ENCODE data around the gene B9D1.

B9D1 gene

DNA sequence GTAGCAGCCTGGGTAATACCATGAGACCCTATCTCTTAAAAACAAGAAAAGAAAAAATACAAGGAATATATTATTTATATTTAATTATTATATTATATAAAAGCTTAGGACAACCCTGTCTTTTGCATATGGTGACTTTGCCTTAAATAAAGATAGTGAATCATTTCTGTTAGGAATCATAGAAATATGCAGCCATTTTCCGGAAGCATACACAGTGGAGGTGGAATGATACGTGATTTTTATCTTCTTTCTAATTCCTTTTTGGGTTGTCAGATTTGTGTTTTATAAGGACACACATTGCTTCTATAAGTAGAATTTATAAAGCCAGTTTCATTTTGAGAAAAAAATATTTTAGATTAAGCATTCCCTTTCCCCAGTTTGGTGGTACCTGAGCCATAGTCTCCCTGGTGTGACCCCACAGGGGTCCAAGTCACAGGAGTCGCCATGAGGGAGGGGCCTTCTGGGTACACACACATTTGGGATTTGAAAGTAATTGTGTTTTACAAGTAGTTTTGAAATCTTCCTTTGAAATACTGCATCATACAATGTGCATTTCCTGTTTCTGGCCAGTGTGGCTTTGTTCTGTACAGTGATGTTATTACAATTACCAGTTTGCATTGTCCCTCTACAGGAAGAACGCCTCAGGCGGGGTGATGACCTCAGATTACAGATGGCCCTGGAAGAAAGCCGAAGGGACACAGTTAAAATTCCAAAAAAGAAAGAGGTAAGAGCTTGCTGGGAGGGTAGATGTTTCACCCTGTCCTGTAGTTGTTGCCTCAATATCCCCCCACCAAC lies 50.9 kb downstream of the B9D1 start:
- DNase-seq = peak in 3 of 10 donors; percentile 6 to 26 (median 16)
- intact Hi-C loops (cut with DNase I) = no loop called here

DNA sequence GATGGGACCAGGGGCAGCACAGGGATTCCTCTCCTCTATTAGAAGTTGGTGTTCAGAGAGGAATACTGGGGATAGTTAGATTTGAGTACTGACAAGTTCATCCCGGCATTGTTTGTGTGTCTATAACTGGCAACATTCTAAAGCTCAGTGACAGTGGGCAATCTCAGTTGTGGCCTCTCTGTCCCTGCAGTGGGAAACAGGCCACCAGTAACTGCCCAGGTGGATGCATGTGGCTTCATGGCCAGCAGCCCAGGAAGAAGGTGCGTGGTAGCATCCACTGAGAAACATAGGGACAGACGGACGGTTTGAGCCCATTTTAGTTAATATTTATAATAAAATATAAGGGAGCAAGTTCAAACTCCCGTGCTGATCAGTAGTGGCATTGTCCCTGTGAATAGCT lies 51.5 kb downstream of the B9D1 start:
- intact Hi-C loops (cut with DNase I) = no loop called here

DNA sequence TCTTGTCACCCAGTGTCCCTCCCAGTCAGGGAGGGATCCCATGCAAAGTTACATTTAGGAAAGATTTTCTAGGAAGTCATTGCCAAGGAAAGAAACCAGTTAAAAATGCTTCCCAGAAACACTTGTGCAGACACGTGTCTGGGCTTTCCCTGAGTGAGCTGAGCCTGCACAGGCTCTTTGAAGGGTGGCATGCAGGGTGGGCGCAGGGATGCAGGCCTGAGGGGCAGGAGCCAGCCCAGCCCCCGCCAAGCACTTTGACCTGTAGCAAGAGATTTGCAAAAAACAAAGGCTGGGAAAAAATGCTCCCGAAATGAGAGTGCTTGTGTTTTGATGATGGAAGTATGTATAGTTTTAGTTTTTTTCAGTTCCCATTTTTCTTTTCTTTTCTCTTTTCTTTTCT lies 52.4 kb downstream of the B9D1 start:
- peak in 4 of 10 donors; percentile 9 to 81 (median 38) for DNase-seq
- intact Hi-C loops (cut with DNase I) = no loop called here

More for the DNA sequence above, 51.5 kb downstream of the B9D1 start:
- DNase-seq = peak in 4 of 10 donors; percentile 9 to 38 (median 24)

DNA sequence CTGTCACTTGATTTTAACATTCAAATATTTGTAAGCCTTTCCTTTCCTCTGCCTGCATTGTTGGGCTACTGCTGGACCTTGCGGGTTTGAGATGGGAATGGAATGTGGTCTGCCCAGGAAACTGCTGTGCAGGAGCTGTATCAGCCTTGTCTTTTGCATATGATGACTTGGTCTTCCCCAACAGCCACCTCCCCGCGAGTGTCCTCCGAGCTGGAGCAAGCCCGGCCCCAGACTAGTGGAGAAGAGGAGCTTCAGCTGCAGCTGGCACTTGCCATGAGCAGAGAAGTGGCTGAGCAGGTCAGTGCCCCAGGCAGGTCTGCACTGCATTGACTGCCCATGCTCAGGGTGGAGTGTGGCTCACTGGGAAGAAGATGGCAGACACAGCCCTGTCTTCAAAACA lies 52.8 kb downstream of the B9D1 start:
- intact Hi-C loops (cut with DNase I) = loop anchor here (5.0 kb wide), 1 partner anchor 37 kb away; no protein-coding TSS in a partner anchor
- peak in 3 of 10 donors; percentile 64 to 78 (median 77) for DNase-seq

GRCh38 chr17:19308398-19308797 lies 54.1 kb downstream of the B9D1 start:
- intact Hi-C loops (cut with DNase I) = loop anchor here (5.0 kb wide), 1 partner anchor 36 kb away; no protein-coding TSS in a partner anchor
- peak in 3 of 10 donors; percentile 39 to 70 (median 41) for DNase-seq

GRCh38 chr17:19307521-19307920 lies 55.0 kb downstream of the B9D1 start:
- intact Hi-C loops (cut with DNase I) = loop anchor here (5.0 kb wide), 1 partner anchor 35 kb away; no protein-coding TSS in a partner anchor
- DNase-seq = peak in 3 of 10 donors; percentile 38 to 64 (median 55)

GRCh38 chr17:19306160-19307111 lies 56.1 kb downstream of the B9D1 start:
- intact Hi-C loops (cut with DNase I) = loop anchor here (5.0 kb wide), 1 partner anchor 34 kb away; no protein-coding TSS in a partner anchor
- peak; percentile 68 to 98 (median 86) for DNase-seq

DNA sequence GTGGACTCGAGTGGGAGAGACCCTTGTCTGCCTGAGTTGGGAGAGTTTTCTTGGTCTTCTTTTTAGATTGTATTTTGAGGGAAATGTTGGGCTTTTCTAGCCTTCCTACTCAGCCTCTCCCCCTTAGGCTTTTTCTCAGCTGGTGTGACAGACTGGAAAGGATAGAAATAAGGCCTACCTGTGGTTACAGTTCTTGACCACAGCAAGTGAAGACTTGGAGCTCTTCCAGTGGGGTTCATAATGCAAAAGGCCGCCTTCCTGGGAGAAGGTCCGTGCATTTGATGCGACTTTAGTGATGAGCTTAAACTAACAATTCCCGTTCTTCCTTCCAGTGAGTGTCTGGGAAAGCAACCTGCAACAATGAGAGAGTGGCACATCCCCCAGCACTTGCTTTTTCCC lies 56.8 kb downstream of the B9D1 start:
- intact Hi-C loops (cut with DNase I) = loop anchor here (5.0 kb wide), 1 partner anchor 33 kb away; no protein-coding TSS in a partner anchor
- no peak for DNase-seq

- intact Hi-C loops (cut with DNase I) = loop anchor here (5.0 kb wide), 1 partner anchor 33 kb away; no protein-coding TSS in a partner anchor
- peak in 1 of 10 donors; percentile 24 for DNase-seq
Measured at GRCh38 chr17:19305256-19305655, 57.3 kb downstream of the B9D1 start.

GRCh38 chr17:19304751-19305150 lies 57.8 kb downstream of the B9D1 start:
- intact Hi-C loops (cut with DNase I) = loop anchor here (5.0 kb wide), 1 partner anchor 32 kb away; no protein-coding TSS in a partner anchor
- no peak for DNase-seq

- intact Hi-C loops (cut with DNase I) = no loop called here
- DNase-seq = peak in 3 of 10 donors; percentile 46 to 85 (median 84)
Measured at GRCh38 chr17:19304209-19304608, 58.3 kb downstream of the B9D1 start.

GRCh38 chr17:19303367-19303776 lies 59.2 kb downstream of the B9D1 start:
- peak in 3 of 10 donors; percentile 70 to 85 (median 77) for DNase-seq
- intact Hi-C loops (cut with DNase I) = no loop called here

DNA sequence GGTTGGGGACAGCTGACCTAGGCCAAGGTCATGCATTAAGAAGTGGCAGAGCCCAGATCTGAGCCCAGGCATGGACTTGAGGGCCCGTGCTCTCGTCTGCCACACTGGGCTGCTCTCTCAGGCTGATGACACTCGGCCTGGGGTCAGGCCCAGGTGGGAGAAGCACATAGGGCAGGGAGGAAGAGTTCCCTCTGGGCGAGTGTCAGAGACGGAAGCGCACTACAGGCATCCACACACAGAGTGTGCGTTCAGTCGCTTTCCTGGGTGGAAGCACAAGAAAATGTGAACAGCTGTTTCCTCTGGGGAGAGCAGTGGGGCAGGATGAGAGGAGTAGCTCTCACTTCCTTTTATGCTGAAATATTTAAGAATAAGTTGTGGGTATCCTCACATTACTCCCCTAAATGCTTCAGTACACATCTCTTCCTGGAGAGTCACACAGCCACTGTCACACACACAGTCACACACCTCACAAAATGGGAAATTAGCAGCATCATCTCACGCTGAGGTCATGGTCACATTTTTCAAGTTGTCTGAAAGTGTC lies 59.7 kb downstream of the B9D1 start:
- intact Hi-C loops (cut with DNase I) = no loop called here
- DNase-seq = peak in 2 of 10 donors; percentile 51 to 54

DNA sequence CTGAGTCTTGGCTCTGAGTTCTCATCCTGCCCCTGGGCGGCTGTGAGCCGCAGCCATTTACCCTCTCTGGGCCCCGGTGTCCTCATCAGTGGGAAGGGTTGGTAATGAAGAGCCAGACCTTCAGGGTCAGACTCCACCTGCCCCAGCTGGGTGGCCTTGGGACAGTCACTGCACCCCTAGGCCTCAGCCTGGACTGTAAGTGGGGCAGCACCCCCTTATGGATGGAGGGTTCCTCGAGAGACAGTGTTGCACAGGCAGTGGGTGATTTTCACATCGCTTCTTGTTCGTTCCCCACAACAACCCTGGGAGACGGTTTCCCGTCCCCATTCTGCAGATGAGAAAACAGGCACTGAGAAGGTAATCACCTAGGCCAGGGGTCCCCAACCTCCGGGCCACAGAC lies 60.5 kb downstream of the B9D1 start:
- DNase-seq = peak in 3 of 10 donors; percentile 28 to 74 (median 44)
- intact Hi-C loops (cut with DNase I) = no loop called here

DNA sequence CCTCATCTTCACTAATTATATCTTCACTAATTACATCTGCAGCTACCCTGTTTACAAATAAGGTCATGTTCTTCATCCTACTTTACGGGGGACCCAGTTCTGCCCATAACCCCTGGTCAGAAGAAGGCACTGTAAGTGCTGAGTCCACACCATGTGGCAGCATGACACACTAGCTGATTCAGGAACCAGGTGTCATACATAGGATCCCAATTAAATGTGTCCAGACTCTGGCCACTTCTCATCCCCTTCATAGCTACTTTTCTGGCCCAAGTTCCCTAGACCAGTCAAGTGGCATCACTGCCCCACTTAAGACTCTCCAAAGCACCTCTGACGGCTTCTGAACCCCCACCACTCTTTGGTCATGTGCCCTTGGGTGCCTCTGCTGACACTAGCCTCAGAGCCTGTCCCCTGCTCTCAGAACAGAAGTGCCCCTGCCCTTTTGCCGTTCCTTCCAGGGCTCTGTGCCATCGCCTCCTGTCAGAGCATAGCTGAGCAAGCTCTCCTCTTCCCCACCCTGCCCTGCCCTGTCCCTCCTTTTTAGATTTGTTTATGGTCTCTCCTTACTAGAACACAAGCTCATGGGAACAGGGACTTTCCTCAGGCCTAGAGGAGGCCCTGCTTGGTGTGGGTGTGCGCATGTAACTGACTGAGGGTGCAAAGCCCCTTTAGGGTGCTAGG lies 61.1 kb downstream of the B9D1 start:
- intact Hi-C loops (cut with DNase I) = no loop called here
- DNase-seq = peak in 2 of 10 donors; percentile 52 to 73

- intact Hi-C loops (cut with DNase I) = no loop called here
- peak in 3 of 10 donors; percentile 35 to 53 (median 53) for DNase-seq
Measured at GRCh38 chr17:19299866-19300265, 62.7 kb downstream of the B9D1 start.

DNA sequence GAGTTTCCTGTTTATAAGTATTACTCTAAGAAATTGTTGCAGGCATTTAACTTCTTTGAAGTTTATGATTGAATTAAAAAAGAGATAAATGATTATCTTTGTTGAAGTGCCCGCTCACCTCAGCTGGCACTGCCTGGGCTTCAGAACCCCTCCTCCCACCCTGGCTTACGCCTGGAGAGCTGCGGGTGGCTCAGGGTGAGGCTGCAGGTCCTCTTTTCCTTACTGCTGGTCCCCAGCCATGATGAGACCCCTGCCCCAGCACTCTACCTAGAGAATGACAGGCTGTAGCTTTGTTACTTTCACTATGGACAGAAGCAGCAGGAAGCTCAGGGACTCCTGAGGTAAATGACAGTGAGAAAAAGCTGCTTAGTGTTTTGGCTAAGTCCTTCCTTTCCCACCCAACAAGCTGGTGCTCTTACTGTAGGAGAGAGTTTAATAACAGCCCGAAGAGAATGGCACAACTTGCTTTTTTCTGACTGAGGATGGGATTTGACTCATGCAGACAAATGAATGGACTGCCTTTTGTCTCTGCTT lies 63.2 kb downstream of the B9D1 start:
- peak in 3 of 10 donors; percentile 51 to 73 (median 53) for DNase-seq
- intact Hi-C loops (cut with DNase I) = no loop called here

- DNase-seq = peak in 3 of 10 donors; percentile 3 to 15 (median 14)
- intact Hi-C loops (cut with DNase I) = no loop called here
Measured at GRCh38 chr17:19298569-19299213, 63.8 kb downstream of the B9D1 start.
